ENCODE data around the gene CKAP5.

DNA sequence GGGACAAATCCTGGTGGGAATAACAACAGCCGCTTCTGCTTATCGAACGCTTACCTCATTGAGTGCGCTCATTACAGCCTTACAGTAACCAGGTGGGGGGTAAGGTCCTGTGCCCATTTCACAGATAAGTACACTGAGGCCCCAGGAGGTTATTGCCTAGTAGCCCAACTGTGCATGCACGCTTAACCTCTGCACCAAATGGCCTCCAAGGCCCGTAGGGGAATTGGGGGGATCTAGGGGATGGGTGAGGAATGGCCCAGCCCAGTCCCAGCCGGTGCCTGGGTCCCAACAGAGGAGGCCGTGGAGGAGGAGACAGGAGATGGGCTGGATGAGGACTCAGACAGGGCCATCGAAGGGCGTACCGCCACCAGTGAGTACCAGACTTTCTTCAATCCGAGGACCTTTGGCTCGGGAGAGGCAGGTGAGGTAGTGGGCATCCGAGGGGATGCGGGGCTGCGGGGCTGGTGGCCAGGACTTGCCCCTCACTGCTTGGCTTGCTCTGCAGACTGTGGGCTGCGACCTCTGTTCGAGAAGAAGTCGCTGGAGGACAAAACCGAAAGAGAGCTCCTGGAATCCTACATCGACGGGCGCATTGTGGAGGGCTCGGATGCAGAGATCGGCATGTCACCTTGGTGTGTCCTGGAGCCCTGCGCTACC, 119.7 kb downstream of the CKAP5 start:
- TF ChIP-seq CTCF (IDR thresholded peaks at IDR 0.05) (no peak), POLR2A (IDR thresholded peaks at IDR 0.05) (no peak)

Measured in lower leg skin (tissue), 3 donors.